ENCODE data around the gene DDX1.

DDX1 gene

GRCh38 chr2:15645300-15645699 lies 53.6 kb downstream of the DDX1 start:
- ChIA-PET CTCF (no interaction called here), POLR2A (no interaction called here)
- DNase-seq, result no peak
- H3K9me3 ChIP-seq (ENCODE audit: control extremely low read depth in 1 of 5, control insufficient read depth in 4 of 5, insufficient read depth in 2 of 5, low read depth in 1 of 5, low read length in 4 of 5), result peaks cover 0 to 7% (median 3%) of the 10 kb centered on the region in 5 experiments
- H3K27me3 ChIP-seq (replicated peaks in 2 of 5; ENCODE audit: control insufficient read depth in 4 of 5, insufficient read depth in 5 of 5, low read length in 4 of 5), result no peaks in the 10 kb centered on the region
- no peak overlapping the region for H3K4me3 ChIP-seq (ENCODE audit: control insufficient read depth in 1 of 7, extremely low read depth in 1 of 7, insufficient read depth in 4 of 7, low read depth in 2 of 7, low read length in 6 of 7)
- H3K27ac ChIP-seq (ENCODE audit: insufficient read depth in 1 of 2, low read depth in 1 of 2, low read length in 2 of 2, poor library complexity in 1 of 2, severe bottlenecking in 2 of 2), result no peak overlapping the region
- H3K36me3 ChIP-seq (ENCODE audit: control insufficient read depth in 4 of 4, insufficient read depth in 4 of 4, low read length in 3 of 4), result peaks cover 0 to 4% (median 1%) of the 10 kb centered on the region in 4 experiments
- H3K4me1 ChIP-seq (ENCODE audit: control extremely low read depth in 1 of 4, control insufficient read depth in 4 of 4, insufficient read depth in 4 of 4, low read length in 3 of 4), result peaks cover 0 to 7% (median 5%) of the 10 kb centered on the region in 4 experiments
- 100% methylated on average over 2 of the region's 2 CpGs for WGBS (ENCODE audit: insufficient coverage)

GRCh38 chr2:15645720-15646385 lies 54.2 kb downstream of the DDX1 start:
- H3K9me3 ChIP-seq (ENCODE audit: control extremely low read depth in 1 of 5, control insufficient read depth in 4 of 5, insufficient read depth in 2 of 5, low read depth in 1 of 5, low read length in 4 of 5), result peaks cover 0 to 7% (median 3%) of the 10 kb centered on the region in 5 experiments
- 92% methylated on average over 7 of the region's 9 CpGs for WGBS (ENCODE audit: insufficient coverage)
- ChIA-PET CTCF (no interaction called here), POLR2A (no interaction called here)
- H3K27me3 ChIP-seq (replicated peaks in 2 of 5; ENCODE audit: control insufficient read depth in 4 of 5, insufficient read depth in 5 of 5, low read length in 4 of 5), result no peaks in the 10 kb centered on the region
- no peak for DNase-seq
- no peak overlapping the region for H3K27ac ChIP-seq (ENCODE audit: insufficient read depth in 1 of 2, low read depth in 1 of 2, low read length in 2 of 2, poor library complexity in 1 of 2, severe bottlenecking in 2 of 2)
- no peak overlapping the region for H3K4me3 ChIP-seq (ENCODE audit: control insufficient read depth in 1 of 7, extremely low read depth in 1 of 7, insufficient read depth in 4 of 7, low read depth in 2 of 7, low read length in 6 of 7)
- peaks cover 0 to 2% (median under 1%) of the 10 kb centered on the region in 4 experiments for H3K4me1 ChIP-seq (ENCODE audit: control extremely low read depth in 1 of 4, control insufficient read depth in 4 of 4, insufficient read depth in 4 of 4, low read length in 3 of 4)
- H3K36me3 ChIP-seq (ENCODE audit: control insufficient read depth in 4 of 4, insufficient read depth in 4 of 4, low read length in 3 of 4), result peaks cover 0 to 4% (median 1%) of the 10 kb centered on the region in 4 experiments

DNA sequence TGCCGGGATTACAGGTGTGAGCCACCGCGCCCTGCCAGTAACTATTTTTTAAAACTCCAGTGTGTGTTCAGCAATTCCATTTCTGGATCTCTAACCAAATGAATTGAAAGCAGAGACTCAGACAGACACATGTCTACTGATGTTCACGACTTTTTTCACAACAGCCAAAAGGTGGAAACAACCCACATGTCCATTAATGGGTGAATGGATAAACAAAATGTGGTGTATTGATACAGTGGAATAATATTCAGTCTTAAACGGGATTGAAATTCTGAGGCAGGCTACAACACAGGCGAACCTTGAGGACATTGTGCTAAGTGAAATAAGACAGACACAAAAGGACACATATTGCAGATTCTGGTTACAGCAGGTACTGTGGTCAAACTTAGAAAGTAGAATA lies 55.0 kb downstream of the DDX1 start:
- H3K27me3 ChIP-seq (replicated peaks in 2 of 5; ENCODE audit: control insufficient read depth in 4 of 5, insufficient read depth in 5 of 5, low read length in 4 of 5), result no peaks in the 10 kb centered on the region
- no peak overlapping the region for H3K27ac ChIP-seq (ENCODE audit: insufficient read depth in 1 of 2, low read depth in 1 of 2, low read length in 2 of 2, poor library complexity in 1 of 2, severe bottlenecking in 2 of 2)
- no peak for DNase-seq
- 98% methylated on average over 5 of the region's 6 CpGs for WGBS (ENCODE audit: insufficient coverage)
- no peaks in the 10 kb centered on the region for H3K4me1 ChIP-seq (ENCODE audit: control extremely low read depth in 1 of 4, control insufficient read depth in 4 of 4, insufficient read depth in 4 of 4, low read length in 3 of 4)
- ChIA-PET CTCF (no interaction called here), POLR2A (no interaction called here)
- H3K9me3 ChIP-seq (ENCODE audit: control extremely low read depth in 1 of 5, control insufficient read depth in 4 of 5, insufficient read depth in 2 of 5, low read depth in 1 of 5, low read length in 4 of 5), result peaks cover 0 to 4% (median 3%) of the 10 kb centered on the region in 5 experiments
- peaks cover 0 to 4% (median 1%) of the 10 kb centered on the region in 4 experiments for H3K36me3 ChIP-seq (ENCODE audit: control insufficient read depth in 4 of 4, insufficient read depth in 4 of 4, low read length in 3 of 4)
- H3K4me3 ChIP-seq (ENCODE audit: control insufficient read depth in 1 of 7, extremely low read depth in 1 of 7, insufficient read depth in 4 of 7, low read depth in 2 of 7, low read length in 6 of 7), result no peak overlapping the region

GRCh38 chr2:15647622-15648590 lies 56.2 kb downstream of the DDX1 start:
- H3K9me3 ChIP-seq (ENCODE audit: control extremely low read depth in 1 of 5, control insufficient read depth in 4 of 5, insufficient read depth in 2 of 5, low read depth in 1 of 5, low read length in 4 of 5), result no peaks in the 10 kb centered on the region
- H3K27ac ChIP-seq (ENCODE audit: insufficient read depth in 1 of 2, low read depth in 1 of 2, low read length in 2 of 2, poor library complexity in 1 of 2, severe bottlenecking in 2 of 2), result no peak overlapping the region
- POLR2A ChIA-PET, result interaction anchor here (0.7 kb wide), 1 partner anchor 582 kb away, joined by 3 read pairs; no protein-coding TSS in a partner anchor
- CTCF ChIA-PET, result interaction anchor here (1.1 kb wide), 1 partner anchor 11 kb away, joined by 3 read pairs; no protein-coding TSS in a partner anchor
- no peak overlapping the region for H3K4me3 ChIP-seq (ENCODE audit: control insufficient read depth in 1 of 7, extremely low read depth in 1 of 7, insufficient read depth in 4 of 7, low read depth in 2 of 7, low read length in 6 of 7)
- no peaks in the 10 kb centered on the region for H3K4me1 ChIP-seq (ENCODE audit: control extremely low read depth in 1 of 4, control insufficient read depth in 4 of 4, insufficient read depth in 4 of 4, low read length in 3 of 4)
- H3K36me3 ChIP-seq (ENCODE audit: control insufficient read depth in 4 of 4, insufficient read depth in 4 of 4, low read length in 3 of 4), result no peaks in the 10 kb centered on the region
- H3K27me3 ChIP-seq (replicated peaks in 2 of 5; ENCODE audit: control insufficient read depth in 4 of 5, insufficient read depth in 5 of 5, low read length in 4 of 5), result no peaks in the 10 kb centered on the region
- DNase-seq, result no peak
- WGBS (ENCODE audit: insufficient coverage), result 97% methylated on average over 15 of the region's 18 CpGs

DNA sequence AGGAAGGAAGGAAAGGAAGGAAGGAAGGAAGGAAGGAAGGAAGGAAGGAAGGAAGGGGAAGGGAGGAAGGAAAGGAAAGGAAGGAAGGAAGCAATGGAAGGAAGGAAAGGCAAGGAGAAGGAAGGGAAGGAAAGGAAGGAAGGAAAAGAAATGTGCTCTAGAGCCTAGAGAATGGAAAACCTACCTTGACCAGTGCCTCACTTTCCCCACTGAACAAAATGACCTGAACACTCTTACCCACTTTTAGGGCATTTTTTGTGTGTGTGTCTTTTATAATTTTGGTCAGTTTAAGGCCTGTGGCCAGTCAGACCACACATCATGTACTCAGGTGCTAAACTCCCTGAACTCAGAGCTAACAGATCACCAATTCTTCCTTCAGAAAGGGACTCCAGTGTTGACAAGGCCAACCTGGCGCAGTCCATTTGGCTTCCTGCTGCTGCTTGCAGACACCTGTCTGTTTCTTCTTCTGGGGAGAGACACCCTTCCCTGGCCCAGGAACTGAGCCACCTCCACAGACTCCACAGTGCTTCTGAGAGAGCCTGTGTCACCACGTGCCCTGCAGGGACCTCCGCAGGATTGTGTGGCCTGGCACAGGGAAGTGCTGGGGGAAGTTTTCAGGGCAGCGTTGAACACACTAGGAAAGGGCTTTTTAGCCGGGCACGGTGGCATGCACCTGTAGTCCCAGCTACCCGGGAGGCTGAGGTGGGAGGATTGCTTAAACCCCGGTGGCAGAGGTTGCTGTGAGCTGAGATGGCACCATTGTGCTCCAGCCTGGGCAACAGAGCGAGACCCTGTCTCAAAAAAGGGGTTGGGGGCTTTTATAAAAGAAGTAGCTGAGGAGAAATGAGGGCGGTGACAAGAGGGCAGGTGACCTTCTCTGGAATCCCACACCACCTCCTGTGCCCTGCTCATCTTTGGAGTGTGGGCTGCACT lies 57.2 kb downstream of the DDX1 start:
- 88% methylated on average over 10 of the region's 10 CpGs for WGBS (ENCODE audit: insufficient coverage)
- no peaks in the 10 kb centered on the region for H3K4me1 ChIP-seq (ENCODE audit: control extremely low read depth in 1 of 4, control insufficient read depth in 4 of 4, insufficient read depth in 4 of 4, low read length in 3 of 4)
- no peaks in the 10 kb centered on the region for H3K9me3 ChIP-seq (ENCODE audit: control extremely low read depth in 1 of 5, control insufficient read depth in 4 of 5, insufficient read depth in 2 of 5, low read depth in 1 of 5, low read length in 4 of 5)
- no peak for DNase-seq
- no peaks in the 10 kb centered on the region for H3K27me3 ChIP-seq (replicated peaks in 2 of 5; ENCODE audit: control insufficient read depth in 4 of 5, insufficient read depth in 5 of 5, low read length in 4 of 5)
- ChIA-PET POLR2A (interaction anchor here (0.7 kb wide), 1 partner anchor 581 kb away, joined by 3 read pairs; no protein-coding TSS in a partner anchor), CTCF (no interaction called here)
- H3K4me3 ChIP-seq (ENCODE audit: control insufficient read depth in 1 of 7, extremely low read depth in 1 of 7, insufficient read depth in 4 of 7, low read depth in 2 of 7, low read length in 6 of 7), result no peak overlapping the region
- H3K27ac ChIP-seq (ENCODE audit: insufficient read depth in 1 of 2, low read depth in 1 of 2, low read length in 2 of 2, poor library complexity in 1 of 2, severe bottlenecking in 2 of 2), result no peak overlapping the region
- H3K36me3 ChIP-seq (ENCODE audit: control insufficient read depth in 4 of 4, insufficient read depth in 4 of 4, low read length in 3 of 4), result no peaks in the 10 kb centered on the region

DNA sequence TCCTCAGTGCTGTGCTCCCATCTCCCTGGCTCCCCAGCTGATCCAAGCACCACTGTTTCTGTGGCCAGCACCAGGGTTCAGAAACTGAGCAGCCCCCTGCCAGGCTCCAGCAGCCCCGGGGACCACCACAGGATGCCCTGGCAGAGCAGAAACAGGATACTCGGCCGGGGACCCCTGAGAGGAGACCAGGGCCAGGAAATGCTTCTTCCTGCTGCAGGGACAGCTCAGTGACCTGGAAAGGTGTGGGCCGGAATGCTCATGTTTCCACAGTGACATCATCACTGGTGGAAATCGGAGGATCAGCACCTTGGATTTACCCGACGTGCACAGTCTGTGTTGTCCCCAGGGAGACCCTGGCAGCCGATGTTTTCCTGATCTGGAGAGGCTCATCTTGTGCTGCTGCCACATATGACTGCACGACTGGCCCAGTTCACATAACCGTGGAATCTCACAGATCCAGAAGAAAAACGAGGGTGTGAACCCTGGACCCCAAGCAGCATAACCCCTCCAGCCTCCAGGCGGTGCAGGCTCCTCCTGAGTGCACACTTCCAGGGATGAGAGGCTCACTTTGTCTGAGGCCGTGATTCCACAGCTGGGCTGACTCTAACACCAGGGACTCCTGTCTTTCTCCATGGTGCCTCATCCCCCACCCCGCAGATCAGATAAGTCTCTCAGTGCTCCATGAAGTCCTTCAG lies 58.0 kb downstream of the DDX1 start:
- Histone ChIP-seq H3K27me3 (replicated peaks in 2 of 5; ENCODE audit: control insufficient read depth in 4 of 5, insufficient read depth in 5 of 5, low read length in 4 of 5) (no peaks in the 10 kb centered on the region), H3K4me3 (ENCODE audit: control insufficient read depth in 1 of 7, extremely low read depth in 1 of 7, insufficient read depth in 4 of 7, low read depth in 2 of 7, low read length in 6 of 7) (no peak overlapping the region), H3K9me3 (ENCODE audit: control extremely low read depth in 1 of 5, control insufficient read depth in 4 of 5, insufficient read depth in 2 of 5, low read depth in 1 of 5, low read length in 4 of 5) (no peaks in the 10 kb centered on the region), H3K27ac (ENCODE audit: insufficient read depth in 1 of 2, low read depth in 1 of 2, low read length in 2 of 2, poor library complexity in 1 of 2, severe bottlenecking in 2 of 2) (no peak overlapping the region), H3K36me3 (ENCODE audit: control insufficient read depth in 4 of 4, insufficient read depth in 4 of 4, low read length in 3 of 4) (no peaks in the 10 kb centered on the region), H3K4me1 (ENCODE audit: control extremely low read depth in 1 of 4, control insufficient read depth in 4 of 4, insufficient read depth in 4 of 4, low read length in 3 of 4) (no peaks in the 10 kb centered on the region)
- no peak for DNase-seq
- CTCF ChIA-PET, result no interaction called here
- POLR2A ChIA-PET, result no interaction called here
- WGBS (ENCODE audit: insufficient coverage), result 90% methylated on average over 13 of the region's 14 CpGs
